ENCODE results near the gene TIGD7. TPM values are rescaled to one million over a fixed set of nuclear protein-coding genes. Genes with fewer than 3 reads are reported as not detected.

Gene TIGD7
- total and polyA plus RNA-seq, 2 of the 8 experiments (the other 6 are each of a cell fraction or from before 2014, with no cell fraction given): 3.0 to 8.9 TPM

- Histone ChIP-seq H3K18ac (ENCODE audit: extremely low read depth, low read length) (no peak overlapping the region), H2BK5ac (ENCODE audit: low read depth, low read length) (no peak overlapping the region), H3K23ac (ENCODE audit: insufficient read length) (no peak overlapping the region), H3K14ac (ENCODE audit: insufficient read length) (no peak overlapping the region), H3K4me3 (ENCODE audit: extremely low read depth in 1 of 4, insufficient read depth in 2 of 4, low read depth in 3 of 4, low read length in 4 of 4) (peak overlapping the region in 1 of 4 experiments; percentile 2; a peak in 2 of 8 replicates), H3K9ac (replicated peaks in 1 of 4; ENCODE audit: extremely low read depth in 1 of 4, low read depth in 3 of 4, low read length in 3 of 4) (no peak overlapping the region), H3K9me3 (ENCODE audit: insufficient read depth in 2 of 2, low read depth in 1 of 2, low read length in 1 of 2) (peaks cover 55 to 67% of the 10 kb centered on the region in 2 experiments), H3K4me1 (replicated peaks in 1 of 4; ENCODE audit: control insufficient read depth in 3 of 4, insufficient read depth in 4 of 4, low read length in 3 of 4) (no peaks in the 10 kb centered on the region), H3K27ac (ENCODE audit: low read depth, low read length) (no peak overlapping the region), H2BK120ac (replicated peaks; ENCODE audit: low read depth, low read length) (no peak overlapping the region), H4K91ac (replicated peaks; ENCODE audit: insufficient read length, low read length) (no peak overlapping the region), H3K36me3 (ENCODE audit: control insufficient read depth in 2 of 4, insufficient read depth in 4 of 4, low read length in 3 of 4) (peaks cover 28 to 78% (median 59%) of the 10 kb centered on the region in 4 experiments), H3K27me3 (replicated peaks in 1 of 4; ENCODE audit: control insufficient read depth in 3 of 4, extremely low read depth in 1 of 4, insufficient read depth in 3 of 4, low read length in 3 of 4) (no peaks in the 10 kb centered on the region), H4K8ac (ENCODE audit: extremely low read depth, insufficient read depth, low read length) (no peak overlapping the region), H2BK12ac (ENCODE audit: low read depth, low read length) (no peak overlapping the region), H2BK20ac (ENCODE audit: low read length) (no peak overlapping the region), H3K56ac (replicated peaks; ENCODE audit: insufficient read length, low read depth, low read length) (no peak overlapping the region), H2AK5ac (ENCODE audit: low read depth, low read length) (no peak overlapping the region), H4K20me1 (replicated peaks in 1 of 2; ENCODE audit: control insufficient read depth in 1 of 2, insufficient read depth in 2 of 2, low read length in 2 of 2) (no peaks in the 10 kb centered on the region), H3K79me1 (ENCODE audit: low read depth, low read length) (no peaks in the 10 kb centered on the region; the same call in 1 of the 2 replicates), H3K79me2 (ENCODE audit: control insufficient read depth in 1 of 2, insufficient read depth in 2 of 2, low read length in 2 of 2) (peaks cover 5 to 41% of the 10 kb centered on the region in 2 experiments), H2AFZ (ENCODE audit: low read length) (no peak overlapping the region), H4K5ac (ENCODE audit: insufficient read length, low read depth, low read length) (no peak overlapping the region), H3K4me2 (ENCODE audit: insufficient read depth in 1 of 2, low read depth in 2 of 2, low read length in 2 of 2) (no peak overlapping the region), H3K4ac (replicated peaks; ENCODE audit: insufficient read length, low read depth, low read length) (no peak overlapping the region), H3K23me2 (ENCODE audit: low read depth, low read length) (no peaks in the 10 kb centered on the region), H2BK15ac (ENCODE audit: low read length) (no peak overlapping the region)
- TF ChIP-seq SIN3A (conservative IDR thresholded peaks at IDR 0.05 in 1 of 2, IDR thresholded peaks at IDR 0.05 in 1 of 2; ENCODE audit: low read depth in 1 of 2, low read length in 2 of 2) (no peak), CHD2 (IDR thresholded peaks at IDR 0.05; ENCODE audit: low read length) (no peak), BRCA1 (IDR thresholded peaks at IDR 0.05; ENCODE audit: low read depth, low read length) (no peak), MAX (IDR thresholded peaks at IDR 0.05) (no peak), HDAC2 (IDR thresholded peaks at IDR 0.05; ENCODE audit: borderline replicate concordance in 1 of 2, low read depth in 2 of 2, low read length in 2 of 2) (no peak), SP2 (IDR thresholded peaks at IDR 0.05; ENCODE audit: low read length) (no peak), ZNF274 (IDR thresholded peaks at IDR 0.05; ENCODE audit: borderline replicate concordance, extremely low read depth, low read length) (peak; percentile 67)
- FAIRE-seq: no peak
- DNase-seq (ENCODE audit: low read depth in 1 of 2, low spot score in 2 of 2): no peak
- ChIA-PET POLR2A (ENCODE audit: partially characterized antibody) (interaction anchor here (0.9 to 1.3 kb wide), 3 partner anchors 14 to 27 kb away, joined by 3 to 4 read pairs (median 3); partner anchors contain the start of genes TIGD7 and ZNF75A), CTCF (ENCODE audit: partially characterized antibody) (interaction anchor here (0.6 to 1.3 kb wide), 2 partner anchors 23 to 27 kb away, joined by 3 read pairs; no protein-coding TSS in a partner anchor)
- 91% methylated on average over 14 of the region's 16 CpGs; no CpG with 5 or more reads in 1 of the 2 experiments for WGBS, 2 experiments (ENCODE audit: extremely low coverage in 1 of 2, insufficient coverage in 1 of 2, insufficient read length in 1 of 2, insufficient replicate concordance in 2 of 2, low coverage in 1 of 2, low lambda C conversion rate in 2 of 2, missing lambda C conversion rate in 1 of 2)
These were observed 15.1 kb downstream of the TIGD7 start for GRCh38 chr16:3289998-3290673.
